GM12874 (cell line): ENCODE results near the gene OTOG.

Experiments
- TF ChIP-seq, protein P1 (sequence below): IDR thresholded peaks from 2 replicates; pipeline ENCODE4 v1.5.1; 2011; ENCODE audit warnings: low read depth, mild to moderate bottlenecking, control low read depth, low read length, moderate library complexity; ENCODE audit not compliant: insufficient read depth

OTOG gene

GRCh38 chr11:17578958-17579357 lies 31.9 kb downstream of the OTOG start:
- TF ChIP-seq, protein P1, sequence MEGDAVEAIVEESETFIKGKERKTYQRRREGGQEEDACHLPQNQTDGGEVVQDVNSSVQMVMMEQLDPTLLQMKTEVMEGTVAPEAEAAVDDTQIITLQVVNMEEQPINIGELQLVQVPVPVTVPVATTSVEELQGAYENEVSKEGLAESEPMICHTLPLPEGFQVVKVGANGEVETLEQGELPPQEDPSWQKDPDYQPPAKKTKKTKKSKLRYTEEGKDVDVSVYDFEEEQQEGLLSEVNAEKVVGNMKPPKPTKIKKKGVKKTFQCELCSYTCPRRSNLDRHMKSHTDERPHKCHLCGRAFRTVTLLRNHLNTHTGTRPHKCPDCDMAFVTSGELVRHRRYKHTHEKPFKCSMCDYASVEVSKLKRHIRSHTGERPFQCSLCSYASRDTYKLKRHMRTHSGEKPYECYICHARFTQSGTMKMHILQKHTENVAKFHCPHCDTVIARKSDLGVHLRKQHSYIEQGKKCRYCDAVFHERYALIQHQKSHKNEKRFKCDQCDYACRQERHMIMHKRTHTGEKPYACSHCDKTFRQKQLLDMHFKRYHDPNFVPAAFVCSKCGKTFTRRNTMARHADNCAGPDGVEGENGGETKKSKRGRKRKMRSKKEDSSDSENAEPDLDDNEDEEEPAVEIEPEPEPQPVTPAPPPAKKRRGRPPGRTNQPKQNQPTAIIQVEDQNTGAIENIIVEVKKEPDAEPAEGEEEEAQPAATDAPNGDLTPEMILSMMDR = no peak

DNA sequence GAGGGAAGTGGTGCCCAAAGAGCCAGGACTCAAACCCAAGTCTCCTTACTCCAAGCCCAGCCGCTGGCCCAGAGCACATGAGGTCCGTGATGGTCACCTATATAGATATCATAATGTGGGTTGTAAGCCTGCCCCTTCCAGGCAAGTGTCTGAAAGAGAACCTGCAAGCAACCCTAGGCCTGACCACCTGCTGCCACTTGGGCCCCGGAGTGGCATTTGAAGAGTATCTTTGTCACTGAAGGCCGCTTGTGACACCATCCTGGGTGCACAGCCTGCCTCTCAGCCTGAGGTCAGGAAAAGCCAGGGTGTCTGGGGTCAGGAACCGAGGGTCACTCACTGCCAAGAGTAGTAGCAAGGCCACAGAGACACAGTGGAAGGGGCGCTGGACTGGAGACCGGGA lies 32.4 kb downstream of the OTOG start:
- TF ChIP-seq, protein P1 = no peak

DNA sequence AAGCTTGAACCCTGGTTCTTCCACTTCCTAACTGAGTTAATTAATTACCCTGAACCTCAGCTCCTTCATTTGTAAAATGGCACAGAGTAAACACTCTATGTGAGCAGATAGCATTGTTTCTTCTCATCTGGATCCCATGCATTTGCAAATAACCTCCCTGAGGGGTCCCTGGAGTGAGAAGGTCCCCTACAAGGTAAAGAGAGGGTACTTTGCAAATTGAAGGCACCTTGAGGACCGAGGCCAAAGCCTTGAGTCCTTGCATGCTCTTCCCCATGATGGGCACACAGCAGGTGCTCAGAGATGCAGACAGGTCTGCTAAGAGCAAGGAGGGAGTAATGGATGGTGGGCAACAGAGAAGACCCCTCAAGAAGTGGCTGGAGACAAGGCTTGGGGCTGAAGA lies 33.2 kb downstream of the OTOG start:
- TF ChIP-seq, protein P1 = no peak

- TF ChIP-seq, protein P1 = no peak
Observed at GRCh38 chr11:17581036-17581731, 34.1 kb downstream of the OTOG start.

- TF ChIP-seq, protein P1 = no peak
Observed at GRCh38 chr11:17581732-17582053, 34.6 kb downstream of the OTOG start.

DNA sequence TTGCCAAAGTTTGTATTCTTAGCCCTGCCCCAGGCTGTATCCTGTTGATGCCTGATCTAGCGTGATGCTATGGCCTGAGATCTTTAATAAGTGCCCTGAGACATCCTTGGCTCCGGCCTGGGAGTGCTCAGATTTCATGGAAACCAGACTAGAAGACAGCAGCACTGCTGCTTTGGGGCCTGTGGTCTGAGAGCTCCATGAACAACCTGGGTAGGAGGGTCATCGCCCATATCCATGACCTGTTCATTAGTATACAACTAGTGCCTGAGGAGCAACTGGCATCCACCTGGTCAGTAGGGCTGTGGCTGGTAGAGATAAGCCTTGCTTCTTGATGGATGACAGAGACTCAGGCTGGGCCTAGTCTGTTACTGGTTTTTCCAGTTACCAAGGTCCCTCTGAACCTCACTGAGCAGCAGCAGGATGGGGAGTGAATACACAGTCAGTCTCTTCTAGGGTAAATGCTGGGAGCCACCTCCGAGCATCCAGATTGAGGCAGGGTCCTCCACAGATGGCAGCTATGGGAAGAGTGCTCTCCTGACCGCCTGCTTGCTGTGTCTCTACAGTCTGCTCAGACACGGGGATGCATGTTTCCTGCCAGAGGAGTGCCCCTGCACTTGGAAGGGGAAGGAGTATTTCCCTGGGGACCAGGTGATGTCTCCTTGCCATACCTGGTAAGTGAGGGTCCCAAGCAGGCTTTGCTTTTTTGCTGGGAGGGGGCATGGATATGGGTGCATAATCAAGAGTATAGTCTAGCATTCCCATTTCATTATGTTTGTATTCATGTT lies 39.0 kb downstream of the OTOG start:
- TF ChIP-seq, protein P1 = no peak

GRCh38 chr11:17588166-17588565 lies 41.1 kb downstream of the OTOG start:
- TF ChIP-seq, protein P1 = no peak
